Natural killer cell (primary cell): ENCODE measurements around the gene TNNT2. TPM values are rescaled to one million over a fixed set of nuclear protein-coding genes. Genes with fewer than 3 reads are reported as not detected.

Experiments used
- ATAC-seq, 3 donors: fragments of 150-1000 bp in 2 of 3; fragments of 200-7000 bp in 1 of 3; cut with Tn5 transposase; 1 replicate in 1 of 3; 2 replicates in 2 of 3; pipeline ENCODE4 v1.10.0; 2021; ENCODE audit warnings: mild to moderate bottlenecking in 2 of 3, moderate library complexity in 2 of 3
- DNase-seq, 2 donors: peaks; one replicate each; pipeline versions ENCODE4 v3.0.0 to v3.0.0-alpha.2; 2013 to 2021; ENCODE audit warnings: mixed read lengths in 1 of 2
- H3K27ac ChIP-seq: one replicate; pipeline ENCODE4 v1.5.1; 2013; ENCODE audit warnings: mild to moderate bottlenecking, low read length
- H3K27me3 ChIP-seq: one replicate; pipeline ENCODE4 v1.6.1; 2013; ENCODE audit warnings: low read length; ENCODE audit not compliant: control insufficient read depth, insufficient read depth
- H3K36me3 ChIP-seq: one replicate; pipeline ENCODE4 v1.6.1; 2013; ENCODE audit warnings: low read length; ENCODE audit not compliant: control insufficient read depth, insufficient read depth
- H3K4me1 ChIP-seq: one replicate; pipeline ENCODE4 v1.6.1; 2013; ENCODE audit warnings: low read length; ENCODE audit not compliant: control insufficient read depth, insufficient read depth
- H3K4me3 ChIP-seq: one replicate; pipeline ENCODE4 v1.5.1; 2013; ENCODE audit warnings: low read length
- H3K9me3 ChIP-seq: one replicate; pipeline ENCODE4 v1.6.1; 2013; ENCODE audit warnings: low read length; ENCODE audit not compliant: control insufficient read depth, insufficient read depth
- H3K27ac Mint-ChIP-seq, 2 donors: one replicate each; pipeline ENCODE4 v1.8.0; 2022; ENCODE audit warnings: mild to moderate bottlenecking in 2 of 2, mixed read lengths in 2 of 2, moderate library complexity in 1 of 2
- H3K27me3 Mint-ChIP-seq, 2 donors: one replicate each; pipeline ENCODE4 v1.8.0; 2022; ENCODE audit warnings: low read depth in 2 of 2, mixed read lengths in 2 of 2
- H3K36me3 Mint-ChIP-seq: one replicate; pipeline ENCODE4 v1.8.0; 2022; ENCODE audit warnings: mixed read lengths
- H3K4me1 Mint-ChIP-seq, 2 donors: one replicate each; pipeline ENCODE4 v1.8.0; 2022; ENCODE audit warnings: mixed read lengths in 2 of 2
- H3K4me3 Mint-ChIP-seq: one replicate; pipeline ENCODE4 v1.8.0; 2022; ENCODE audit warnings: mild to moderate bottlenecking, moderate library complexity, mixed read lengths
- H3K9me3 Mint-ChIP-seq, 2 donors: one replicate each; pipeline ENCODE4 v1.8.0; 2022; ENCODE audit warnings: mixed read lengths in 2 of 2
- CTCF ChIP-seq: fragments of 200-600 bp; IDR thresholded peaks from one replicate; pipeline ENCODE4 v1.8.0; 2022; ENCODE audit warnings: antibody characterized with exemption
- WGBS: methylation state at CpG from one replicate; pipeline ENCODE4 v1.1.7; 2013; ENCODE audit warnings: missing lambda C conversion rate; ENCODE audit not compliant: insufficient coverage; 5-methylcytosine and 5-hydroxymethylcytosine counted together
- intact Hi-C: fragments of 100-400 bp; cut with micrococcal nuclease; formaldehyde crosslinking; loops from one replicate; pipeline ENCODE4 v1.14.2; 2022
- total RNA-seq, 4 donors: library from RNA; stranded (reverse); fragments of 120-200 nt in 1 of 4; gene quantifications; one replicate each; pipeline versions ENCODE4 v1.2.3 to v1.2.4, GENCODE V29; 2013 to 2022

Gene TNNT2
- total RNA-seq, 3 donors from 2014 or later (not counting 1 experiment from before 2014, with no cell fraction given) = not detected

- 24% methylated on average over 7 of the region's 10 CpGs for WGBS
- H3K9me3 ChIP-seq = no peaks in the 10 kb centered on the region
- no peaks in the 10 kb centered on the region for H3K36me3 ChIP-seq
- no peaks in the 10 kb centered on the region for H3K36me3 Mint-ChIP-seq
- no peaks in the 10 kb centered on the region for H3K4me1 ChIP-seq
- H3K9me3 Mint-ChIP-seq = no peaks in the 10 kb centered on the region
- H3K27ac ChIP-seq = no peak overlapping the region
- H3K4me3 ChIP-seq = no peak overlapping the region
- peaks cover 0 to 9% of the 10 kb centered on the region in 2 donors for H3K27me3 Mint-ChIP-seq
- ATAC-seq (peak in 1 of 3 donors; percentile 34), DNase-seq (peak in 1 of 2 donors; percentile 36)
- intact Hi-C loops = no loop called here
- H3K4me3 Mint-ChIP-seq = no peak overlapping the region
- no peak for TF ChIP-seq CTCF
- H3K27me3 ChIP-seq = no peaks in the 10 kb centered on the region
- no peak overlapping the region for H3K27ac Mint-ChIP-seq
- no peaks in the 10 kb centered on the region for H3K4me1 Mint-ChIP-seq
These were observed 15.6 kb downstream of the TNNT2 start for GRCh38 chr1:201361652-201362504.

- ATAC-seq (no peak), DNase-seq (no peak)
- TF ChIP-seq CTCF = no peak
- H3K36me3 ChIP-seq = no peaks in the 10 kb centered on the region
- intact Hi-C loops = no loop called here
- 84% methylated on average over 15 of the region's 15 CpGs for WGBS
- Mint-ChIP-seq H3K27me3 (peaks cover 0 to 9% of the 10 kb centered on the region in 2 donors), H3K9me3 (no peaks in the 10 kb centered on the region), H3K36me3 (no peaks in the 10 kb centered on the region), H3K4me1 (no peaks in the 10 kb centered on the region), H3K4me3 (no peak overlapping the region), H3K27ac (no peak overlapping the region)
- no peaks in the 10 kb centered on the region for H3K9me3 ChIP-seq
- H3K27me3 ChIP-seq = no peaks in the 10 kb centered on the region
- no peak overlapping the region for H3K27ac ChIP-seq
- no peak overlapping the region for H3K4me3 ChIP-seq
- no peaks in the 10 kb centered on the region for H3K4me1 ChIP-seq
These were observed 16.4 kb downstream of the TNNT2 start for GRCh38 chr1:201360901-201361651.

- no peaks in the 10 kb centered on the region for H3K36me3 Mint-ChIP-seq
- no peak overlapping the region for H3K27ac Mint-ChIP-seq
- Histone ChIP-seq H3K9me3 (no peaks in the 10 kb centered on the region), H3K36me3 (no peaks in the 10 kb centered on the region), H3K4me3 (no peak overlapping the region), H3K27me3 (no peaks in the 10 kb centered on the region), H3K4me1 (no peaks in the 10 kb centered on the region), H3K27ac (no peak overlapping the region)
- H3K4me1 Mint-ChIP-seq = no peaks in the 10 kb centered on the region
- intact Hi-C loops = no loop called here
- no peak for ATAC-seq
- H3K27me3 Mint-ChIP-seq = peaks cover 0 to 9% of the 10 kb centered on the region in 2 donors
- 90% methylated on average over 7 of the region's 7 CpGs for WGBS
- no peak for TF ChIP-seq CTCF
- no peak overlapping the region for H3K4me3 Mint-ChIP-seq
- no peak for DNase-seq
- H3K9me3 Mint-ChIP-seq = no peaks in the 10 kb centered on the region
These were observed 17.0 kb downstream of the TNNT2 start for GRCh38 chr1:201360486-201360885.
